Kidney capillary endothelial cell (primary cell): ENCODE measurements around the gene GALNT7.
"Not testable (repeated sequence)": the region's sequence is repeated elsewhere in the genome, so short reads cannot be mapped to it uniquely, and the experiment has no call there.

ENCODE experiments used
- DNase-seq: peaks from one replicate; pipeline ENCODE4 v3.0.0-alpha.2; 2018; ENCODE audit warnings: low spot score

The GALNT7 gene

DNA sequence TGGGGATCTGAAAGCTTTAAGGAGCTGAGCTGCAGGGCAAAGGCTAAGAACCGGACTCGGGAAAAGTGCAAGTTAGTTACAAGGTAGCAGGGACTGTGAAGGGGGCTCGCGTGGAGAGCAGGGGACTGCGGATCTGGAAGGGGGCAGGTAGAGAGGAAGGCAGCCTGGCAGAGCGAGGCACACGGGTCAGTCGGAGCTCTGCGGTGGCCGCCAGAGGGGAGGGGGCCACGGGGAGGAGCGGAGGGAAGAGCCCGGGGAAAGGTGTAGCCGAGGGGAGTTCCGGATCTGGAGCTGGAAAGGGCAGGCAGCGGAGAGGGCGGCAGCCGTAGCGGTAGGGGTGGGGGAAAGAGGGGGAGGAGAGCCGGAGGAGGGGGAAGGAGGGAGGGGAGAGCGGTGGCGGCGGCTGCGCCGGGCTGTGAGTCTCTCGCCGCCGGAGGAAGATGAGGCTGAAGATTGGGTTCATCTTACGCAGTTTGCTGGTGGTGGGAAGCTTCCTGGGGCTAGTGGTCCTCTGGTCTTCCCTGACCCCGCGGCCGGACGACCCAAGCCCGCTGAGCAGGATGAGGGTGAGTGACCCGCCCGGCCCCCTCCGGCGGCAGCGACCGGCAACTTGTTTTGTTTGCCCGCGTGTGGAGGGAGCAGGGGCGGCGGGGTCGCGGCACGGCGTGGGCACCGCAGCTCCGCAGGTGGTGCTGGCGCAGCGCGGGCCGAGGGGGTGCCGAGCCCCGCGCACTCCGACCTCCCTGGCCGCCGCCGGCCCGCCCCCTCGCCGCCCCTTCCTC lies at the start of gene GALNT7:
Gene GALNT7 (plus strand): TSS at position 416 of the 782 bp plus-strand sequence. CDS start 25 bp downstream, at position 441.
- peak; percentile 35 for DNase-seq

DNA sequence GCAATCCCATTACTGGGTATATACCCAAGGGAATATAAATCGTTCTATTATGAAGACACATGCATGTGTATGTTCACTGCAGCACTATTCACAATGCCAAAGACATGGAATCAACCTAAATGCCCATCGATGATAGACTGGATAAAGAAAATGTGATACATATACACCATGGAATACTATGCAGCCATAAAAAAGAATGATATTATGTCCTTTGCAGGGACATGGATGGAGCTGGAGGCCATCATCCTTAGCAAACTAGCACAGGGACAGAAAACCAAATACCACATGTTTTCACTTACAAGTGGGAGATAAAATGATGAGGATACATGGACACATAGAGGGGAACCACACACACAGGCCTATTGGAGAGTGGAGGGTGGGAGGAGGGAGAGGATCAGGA lies 49.8 kb upstream of the GALNT7 start:
- not testable (repeated sequence) for DNase-seq

DNA sequence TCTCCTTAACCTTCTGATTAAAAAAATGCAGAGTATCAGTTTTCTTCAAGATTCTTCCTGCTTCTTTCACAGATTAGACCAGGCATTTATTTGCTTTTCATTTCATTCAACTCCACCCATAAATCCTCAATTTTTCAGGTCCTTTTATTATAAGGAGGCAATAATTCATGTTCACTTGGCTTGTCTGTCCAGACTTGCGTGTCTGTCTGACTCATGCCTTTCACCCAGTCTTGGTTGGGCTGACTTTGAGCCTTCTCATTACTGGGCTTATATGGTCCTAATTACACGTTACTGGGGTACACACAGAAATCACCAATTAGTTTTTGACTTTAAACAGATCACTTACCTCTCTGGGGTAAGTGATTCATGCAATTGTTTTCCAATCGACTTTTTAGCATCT lies 48.8 kb upstream of the GALNT7 start:
- DNase-seq: no peak

- DNase-seq: peak; percentile 7
Measured at GRCh38 chr4:173121076-173121561, 47.5 kb upstream of the GALNT7 start.

- no peak for DNase-seq
Measured at GRCh38 chr4:173124209-173124865, 44.3 kb upstream of the GALNT7 start.

DNA sequence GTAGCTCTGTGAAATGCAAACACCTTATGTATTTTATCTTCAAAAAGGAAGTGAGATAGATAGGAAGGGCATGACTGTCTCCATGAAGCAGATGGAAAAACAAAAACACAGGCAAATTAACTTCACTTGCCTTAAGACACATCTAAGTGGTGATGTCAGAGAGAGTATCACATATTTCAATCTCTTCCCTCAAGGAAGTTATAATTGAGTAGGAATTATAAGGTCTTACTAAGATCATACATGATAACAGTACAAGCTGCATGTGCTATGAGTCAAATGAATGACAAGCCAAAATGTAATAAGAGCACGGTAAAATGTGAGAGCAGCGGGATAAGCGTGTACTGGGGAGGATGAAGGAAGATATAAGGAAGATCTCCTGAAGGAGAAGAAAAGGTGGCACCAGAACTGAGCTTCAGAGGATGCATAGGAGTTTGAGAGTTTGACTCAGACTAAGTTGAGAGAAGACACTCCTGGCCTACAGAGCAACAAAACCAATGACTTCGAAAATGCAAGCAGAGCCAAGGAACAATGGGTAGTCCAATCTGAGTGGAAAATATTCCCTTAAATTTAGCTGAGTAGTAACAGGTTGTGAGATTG lies 43.3 kb upstream of the GALNT7 start:
- no peak for DNase-seq

GRCh38 chr4:173128199-173128890 lies 40.3 kb upstream of the GALNT7 start:
- no peak for DNase-seq

GRCh38 chr4:173130687-173131086 lies 37.9 kb upstream of the GALNT7 start:
- DNase-seq: no peak

GRCh38 chr4:173134426-173134825 lies 34.2 kb upstream of the GALNT7 start:
- no peak for DNase-seq

DNA sequence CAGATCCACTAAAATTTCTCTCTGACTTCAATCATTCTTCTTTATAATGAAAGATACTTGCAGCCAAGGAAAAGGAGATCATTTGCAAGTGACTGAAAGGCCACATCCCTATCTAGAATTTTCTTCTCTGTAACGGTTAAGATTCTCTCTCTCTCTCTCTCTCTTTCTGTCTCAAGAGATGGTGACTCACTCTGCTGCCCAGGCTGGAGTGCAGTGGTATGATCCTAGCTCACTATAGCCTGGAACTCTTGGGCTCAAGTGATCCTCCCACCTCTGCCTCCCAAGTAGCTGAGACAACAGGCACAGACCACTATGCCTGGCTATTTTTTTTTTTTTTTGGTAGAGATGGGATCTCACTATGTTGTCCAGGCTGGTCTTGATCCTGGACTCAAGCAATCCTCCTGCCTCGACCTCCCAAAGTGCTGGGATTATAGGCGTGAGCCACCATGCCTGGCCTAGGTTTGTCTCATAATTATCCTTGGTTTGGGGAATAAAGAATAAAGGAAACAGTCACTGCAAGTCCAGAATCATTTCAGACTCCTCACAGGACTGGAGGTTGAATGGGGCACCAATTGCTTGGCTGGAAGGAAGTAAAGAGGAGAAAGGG lies 33.3 kb upstream of the GALNT7 start:
- no peak for DNase-seq

GRCh38 chr4:173138624-173139023 lies 30.0 kb upstream of the GALNT7 start:
- DNase-seq: no peak

GRCh38 chr4:173139561-173139960 lies 29.1 kb upstream of the GALNT7 start:
- no peak for DNase-seq

DNA sequence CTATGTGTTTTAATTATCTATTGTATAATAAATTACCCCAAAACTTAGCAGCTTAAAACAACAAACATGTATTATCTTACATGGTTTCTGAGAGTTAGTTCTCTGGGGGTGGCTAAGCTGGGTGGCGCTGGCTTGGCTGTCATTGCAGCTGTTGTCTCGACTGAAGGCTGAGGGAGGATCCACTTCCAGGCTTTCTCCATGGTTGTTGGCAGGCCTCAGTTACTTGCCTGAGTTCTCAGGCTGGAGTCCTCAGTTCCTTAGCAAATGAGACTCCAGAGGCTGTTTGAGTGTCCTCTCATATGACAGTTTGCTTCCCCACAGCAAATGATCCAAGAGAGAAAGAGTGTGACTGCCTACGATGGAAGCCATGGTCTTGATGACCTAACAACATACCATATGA lies 23.5 kb upstream of the GALNT7 start:
- DNase-seq: no peak

GRCh38 chr4:173146456-173146855 lies 22.2 kb upstream of the GALNT7 start:
- DNase-seq: no peak

DNA sequence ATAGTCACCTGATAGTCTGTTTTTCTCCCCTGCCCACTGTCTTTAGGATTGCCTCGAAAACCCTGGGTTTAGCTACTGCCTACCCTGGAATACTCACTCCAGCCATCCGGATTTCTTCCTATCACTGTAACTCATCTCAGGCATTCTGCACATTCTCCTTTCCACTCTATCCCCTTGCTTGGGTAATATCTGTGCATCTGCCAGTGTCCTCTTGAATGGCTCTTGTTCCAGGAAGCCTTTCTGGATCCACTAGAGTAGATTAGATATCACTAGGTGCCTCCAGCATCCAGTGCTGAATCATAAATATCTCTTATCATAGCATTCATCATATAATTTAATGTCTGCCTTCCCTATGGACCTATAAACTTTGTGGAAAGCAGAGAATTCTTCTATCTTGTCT lies 17.1 kb upstream of the GALNT7 start:
- no peak for DNase-seq

GRCh38 chr4:173152104-173152503 lies 16.5 kb upstream of the GALNT7 start:
- DNase-seq: no peak

GRCh38 chr4:173153445-173153844 lies 15.2 kb upstream of the GALNT7 start:
- no peak for DNase-seq

DNA sequence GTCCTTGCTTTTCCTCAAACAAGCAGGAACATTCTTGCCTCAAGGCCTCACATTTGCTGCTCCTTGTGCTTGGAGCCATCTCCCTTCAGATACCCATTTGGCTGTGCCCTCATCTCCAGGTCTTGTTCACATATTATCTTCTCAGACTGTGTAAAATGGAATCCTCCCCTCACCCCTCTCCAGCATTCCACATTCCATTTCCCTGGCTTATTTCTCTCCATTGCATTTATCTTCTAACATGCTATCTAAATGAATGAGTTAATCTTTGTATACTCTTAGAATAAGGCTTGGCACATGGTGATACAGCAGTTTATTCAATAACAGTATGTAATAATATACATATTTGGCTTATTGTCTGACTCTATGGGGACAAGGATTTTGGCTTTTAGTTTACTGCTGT lies 8.8 kb upstream of the GALNT7 start:
- DNase-seq: no peak

DNA sequence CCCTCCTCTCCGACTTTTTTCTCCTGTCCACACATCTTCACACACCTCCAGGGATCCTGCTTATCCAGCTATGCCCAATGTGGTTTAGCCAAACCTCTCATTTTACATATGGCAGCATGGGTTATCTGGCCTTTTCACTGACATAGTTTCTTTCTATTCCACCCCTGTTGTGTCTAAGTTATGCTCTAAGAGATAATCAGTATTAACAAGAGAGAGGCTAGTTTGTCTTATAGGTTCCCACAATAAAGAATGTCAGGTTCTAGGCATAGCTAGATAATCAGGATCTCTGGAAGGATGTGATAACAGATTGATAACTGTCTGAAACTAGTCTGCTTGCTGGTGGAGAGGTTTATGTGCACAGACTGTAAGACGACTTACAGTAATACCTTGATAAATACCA lies 7.7 kb upstream of the GALNT7 start:
- no peak for DNase-seq

- no peak for DNase-seq
Measured at GRCh38 chr4:173161311-173161710, 7.3 kb upstream of the GALNT7 start.

GRCh38 chr4:173165706-173166105 lies 2.9 kb upstream of the GALNT7 start:
- DNase-seq: no peak

GRCh38 chr4:173166491-173166890 lies 2.1 kb upstream of the GALNT7 start:
- no peak for DNase-seq
